H4 (cell line): ENCODE measurements around the gene LHFPL4. TPM values are rescaled to one million over a fixed set of nuclear protein-coding genes. Genes with fewer than 3 reads are reported as not detected.
"Not testable (repeated sequence)": the region's sequence is repeated elsewhere in the genome, so short reads cannot be mapped to it uniquely, and the experiment has no call there.

Experiments used
- DNase-seq: peaks from one replicate; pipeline ENCODE4 v3.0.0-alpha.2; 2015; ENCODE audit warnings: low spot score
- total RNA-seq: library from RNA; depleted of rRNA; stranded (reverse); fragments of >200 nt; shearing (Covaris generic); gene quantifications from 2 replicates; pipeline ENCODE4 v1.2.3, GENCODE V29; 2014; rRNA removed

Gene LHFPL4
- 0.02 TPM in 1 of 2 replicates, not detected in the other for total RNA-seq

GRCh38 chr3:9553021-9553947 is at the start of gene LHFPL4:
TSS of gene LHFPL4 (minus strand) at chr3:9553822. CDS start at chr3:9552679, 1,143 bp downstream.
- no peak for DNase-seq

GRCh38 chr3:9602620-9603019 is 49.0 kb upstream of the LHFPL4 start:
- DNase-seq = no peak

GRCh38 chr3:9601006-9601581 is 47.5 kb upstream of the LHFPL4 start:
- not testable (repeated sequence) for DNase-seq

GRCh38 chr3:9600597-9600996 is 47.0 kb upstream of the LHFPL4 start:
- DNase-seq = no peak

- DNase-seq = no peak
These were observed 45.3 kb upstream of the LHFPL4 start for GRCh38 chr3:9598783-9599387.

GRCh38 chr3:9595877-9596276 is 42.3 kb upstream of the LHFPL4 start:
- DNase-seq = no peak

- not testable (repeated sequence) for DNase-seq
These were observed 38.2 kb upstream of the LHFPL4 start for GRCh38 chr3:9591781-9592180.

- DNase-seq = no peak
These were observed 36.7 kb upstream of the LHFPL4 start for GRCh38 chr3:9590282-9590791.

- DNase-seq = no peak
These were observed 30.2 kb upstream of the LHFPL4 start for GRCh38 chr3:9583792-9584191.

- DNase-seq = no peak
These were observed 29.7 kb upstream of the LHFPL4 start for GRCh38 chr3:9583371-9583770.

- no peak for DNase-seq
These were observed 28.7 kb upstream of the LHFPL4 start for GRCh38 chr3:9582332-9582731.

GRCh38 chr3:9581742-9582141 is 28.1 kb upstream of the LHFPL4 start:
- DNase-seq = no peak

- DNase-seq = no peak
These were observed 15.4 kb upstream of the LHFPL4 start for GRCh38 chr3:9569054-9569453.

- no peak for DNase-seq
These were observed 11.7 kb upstream of the LHFPL4 start for GRCh38 chr3:9565316-9565715.

- no peak for DNase-seq
These were observed 10.2 kb upstream of the LHFPL4 start for GRCh38 chr3:9563851-9564250.

GRCh38 chr3:9560056-9560455 is 6.4 kb upstream of the LHFPL4 start:
- not testable (repeated sequence) for DNase-seq

GRCh38 chr3:9553948-9554513 is 409 bp upstream of the LHFPL4 start:
- DNase-seq = no peak

- DNase-seq = no peak
These were observed 1.2 kb downstream of the LHFPL4 start for GRCh38 chr3:9552252-9552999.

- no peak for DNase-seq
These were observed 2.6 kb downstream of the LHFPL4 start for GRCh38 chr3:9550999-9551398.

- DNase-seq = no peak
These were observed 4.0 kb downstream of the LHFPL4 start for GRCh38 chr3:9549600-9549999.

GRCh38 chr3:9548991-9549390 is 4.6 kb downstream of the LHFPL4 start:
- DNase-seq = no peak
